ENCODE results near the gene KIN. TPM values are rescaled to one million over a fixed set of nuclear protein-coding genes. Genes with fewer than 3 reads are reported as not detected.
"Not testable (repeated sequence)": the region's sequence is repeated elsewhere in the genome, so short reads cannot be mapped to it uniquely, and the experiment has no call there.

Gene KIN
- total RNA-seq, 1 donor from 2014 or later, result 10.4 TPM

DNA sequence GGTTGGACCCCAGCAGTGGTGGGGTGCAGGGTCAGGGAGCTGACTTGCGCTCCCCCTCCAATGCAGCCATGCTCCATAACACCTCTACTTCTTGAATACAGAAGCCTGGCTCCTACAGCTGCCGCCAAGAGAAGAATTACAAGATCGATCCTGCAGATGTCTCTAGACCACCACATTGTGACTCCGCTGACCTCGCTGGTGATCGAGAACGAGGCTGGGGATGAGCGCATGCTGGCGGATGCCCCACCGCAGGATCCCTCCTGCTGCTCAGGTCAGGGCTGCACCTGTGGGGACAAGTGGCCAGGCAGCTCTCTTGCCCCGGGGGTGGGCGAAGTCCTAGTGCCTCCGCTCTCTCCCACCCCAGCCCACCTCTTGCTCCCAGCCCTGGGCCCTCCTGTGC lies 53.0 kb downstream of the KIN start:
- DNase-seq (ENCODE audit: low spot score), result no peak

DNA sequence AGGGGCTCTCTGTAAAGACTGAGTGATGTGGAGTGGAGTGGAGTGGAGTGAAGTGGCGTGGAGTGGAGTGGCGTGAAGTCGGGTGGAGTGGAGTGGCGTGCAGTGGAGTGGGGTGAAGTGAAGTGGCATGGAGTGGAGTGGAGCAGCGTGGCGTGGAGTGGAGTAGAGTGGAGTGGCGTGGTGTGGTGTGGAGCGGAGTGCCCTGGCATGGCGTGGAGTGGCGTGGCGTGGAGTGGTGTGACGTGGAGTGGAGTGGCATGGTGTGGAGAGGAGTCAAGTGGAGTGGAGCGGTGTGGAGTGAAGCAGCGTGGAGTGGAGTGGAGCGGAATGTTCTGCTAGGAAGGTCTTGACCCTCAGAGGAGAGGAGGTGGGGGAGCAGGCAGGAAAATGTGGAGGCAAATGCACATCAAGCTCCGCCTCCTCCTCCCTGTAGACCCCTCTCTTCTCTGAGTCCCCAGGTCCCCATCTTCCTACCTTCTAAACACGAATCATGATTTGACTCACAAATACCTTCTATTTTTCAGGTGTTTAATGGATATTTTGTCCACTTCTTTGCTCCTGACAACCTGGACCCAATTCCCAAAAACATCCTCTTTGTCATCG lies 64.8 kb downstream of the KIN start:
- no peak for DNase-seq (ENCODE audit: low spot score)

DNA sequence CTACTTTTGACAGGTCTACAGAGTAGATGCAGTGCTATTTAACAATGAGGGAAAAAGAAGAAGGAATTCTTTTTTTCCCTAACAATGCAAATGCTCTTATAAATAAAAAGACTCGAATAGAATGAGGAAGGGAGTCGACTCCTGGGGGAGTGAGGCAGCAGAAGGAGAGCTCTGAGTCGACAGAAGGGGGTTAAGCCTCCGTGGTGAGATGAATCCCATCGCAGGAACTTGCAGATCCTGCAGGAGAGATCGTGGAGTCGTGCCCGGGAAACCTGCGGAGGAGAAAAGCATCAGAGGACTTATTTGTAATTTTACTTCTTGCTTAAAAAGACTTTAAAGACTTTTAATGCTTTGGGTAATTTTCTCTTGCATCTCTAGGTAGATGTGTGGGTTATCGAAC lies 67.3 kb downstream of the KIN start:
- DNase-seq (ENCODE audit: low spot score), result no peak

DNA sequence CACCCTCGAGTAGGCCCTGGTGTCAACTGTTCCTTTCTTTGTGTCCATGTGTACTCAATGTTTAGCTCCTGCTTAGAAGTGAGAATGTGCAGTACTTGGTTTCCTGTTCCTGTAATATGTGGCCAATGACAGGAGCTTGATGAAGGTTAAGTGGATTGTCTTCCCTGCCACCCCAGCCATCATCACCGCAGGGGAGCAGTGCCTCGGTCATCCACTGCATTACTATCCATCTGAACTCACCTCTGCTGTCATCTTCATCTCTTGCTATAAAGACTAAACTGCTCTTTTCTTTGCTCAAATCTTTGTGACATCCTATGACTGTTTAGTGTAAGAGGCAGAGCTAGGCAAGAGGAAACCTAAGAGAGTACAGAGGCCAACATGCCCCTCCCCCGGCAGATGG lies 69.1 kb downstream of the KIN start:
- DNase-seq (ENCODE audit: low spot score), result no peak

DNA sequence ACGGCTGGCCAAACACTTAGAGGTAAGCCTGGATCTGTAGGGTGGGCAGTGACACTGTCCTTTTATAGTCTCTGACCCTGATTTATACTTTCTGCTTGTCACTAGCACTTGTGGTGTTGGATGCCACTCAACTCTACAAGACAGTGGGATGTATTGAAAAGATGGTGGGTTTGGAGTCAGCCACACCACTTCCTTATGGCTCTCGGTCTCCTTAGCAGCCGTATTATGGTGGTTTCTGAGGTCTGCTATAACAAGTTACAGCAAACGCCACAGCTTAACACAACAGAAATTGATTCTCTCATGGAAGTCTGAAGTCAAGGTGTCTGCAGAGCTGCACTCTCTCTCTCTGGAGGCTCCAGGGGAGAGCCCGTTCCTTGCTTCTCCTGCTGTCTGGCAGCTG lies 70.0 kb downstream of the KIN start:
- no peak for DNase-seq (ENCODE audit: low spot score)

DNA sequence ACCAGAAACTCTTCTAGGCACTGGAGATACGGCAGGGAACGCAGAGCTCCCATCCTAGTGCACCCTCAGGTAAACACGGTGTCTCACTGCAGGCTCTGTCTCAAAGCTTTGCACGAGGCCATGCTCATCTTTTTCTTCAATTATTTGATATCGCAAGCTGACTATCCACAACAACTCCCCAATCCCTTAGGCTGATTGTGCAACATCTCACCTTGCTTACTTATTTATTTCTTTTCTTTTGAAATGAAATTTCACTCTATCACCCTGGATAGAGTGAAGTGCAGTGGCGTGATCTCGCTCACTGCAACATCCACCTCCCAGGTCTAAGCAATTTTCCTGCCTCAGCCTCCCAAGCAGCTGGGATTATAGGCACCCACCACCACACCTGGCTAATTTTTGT lies 72.3 kb downstream of the KIN start:
- no peak for DNase-seq (ENCODE audit: low spot score)

DNA sequence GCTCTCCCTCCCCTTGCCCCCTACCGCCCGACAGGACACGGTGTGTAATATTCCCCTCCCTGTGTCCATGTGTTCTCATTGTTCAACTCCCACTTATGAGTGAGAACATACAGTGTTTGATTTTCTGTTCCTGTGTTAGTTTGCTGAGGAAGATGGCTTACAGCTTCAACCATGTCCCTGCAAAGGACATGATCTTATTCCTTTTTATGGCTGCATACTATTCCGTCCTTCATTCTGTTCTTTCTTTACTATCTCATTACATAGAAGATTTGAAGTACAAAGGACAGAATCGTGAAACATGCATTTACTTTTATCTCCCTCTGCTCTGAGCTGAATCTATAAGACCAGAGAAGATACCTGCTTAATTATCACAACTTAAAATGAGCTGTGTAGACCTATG lies 76.7 kb downstream of the KIN start:
- not testable (repeated sequence) for DNase-seq (ENCODE audit: low spot score)

DNA sequence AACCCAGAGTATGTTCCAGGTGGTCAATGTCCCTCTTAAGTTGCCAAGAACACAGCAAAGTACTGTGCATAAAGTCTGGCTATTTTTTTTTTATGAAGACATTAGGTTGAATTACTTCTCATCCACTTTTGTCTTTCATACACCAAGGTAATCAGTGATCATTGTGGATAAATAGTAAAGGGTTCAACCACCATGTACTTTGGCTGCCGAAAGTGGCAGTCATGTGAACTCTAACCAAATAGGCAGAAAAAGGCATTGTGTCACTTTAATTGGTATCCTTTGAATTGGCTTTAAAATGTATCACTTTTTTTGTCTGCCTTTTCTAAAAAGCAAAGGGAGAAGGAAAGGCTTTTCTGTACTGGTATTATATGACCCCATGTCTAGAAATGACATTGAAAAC lies 77.3 kb downstream of the KIN start:
- no peak for DNase-seq (ENCODE audit: low spot score)

DNA sequence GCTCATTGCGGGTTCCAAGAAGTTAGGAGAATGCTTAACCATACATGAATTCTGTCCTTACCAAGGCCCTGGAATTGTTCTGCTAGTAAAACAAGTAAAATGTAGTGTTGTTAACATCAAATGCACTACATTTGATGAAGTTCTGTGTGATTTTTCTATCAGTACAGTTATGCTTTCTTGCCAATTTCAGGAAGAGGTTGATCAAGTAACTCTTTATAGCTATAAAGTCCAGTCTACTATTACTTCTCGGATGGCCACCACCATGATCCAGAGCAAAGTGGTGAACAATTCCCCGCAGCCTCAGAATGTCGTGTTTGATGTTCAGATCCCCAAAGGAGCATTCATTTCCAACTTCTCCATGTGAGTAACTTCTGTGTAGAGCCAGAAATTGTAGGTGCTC lies 79.0 kb downstream of the KIN start:
- no peak for DNase-seq (ENCODE audit: low spot score)

DNA sequence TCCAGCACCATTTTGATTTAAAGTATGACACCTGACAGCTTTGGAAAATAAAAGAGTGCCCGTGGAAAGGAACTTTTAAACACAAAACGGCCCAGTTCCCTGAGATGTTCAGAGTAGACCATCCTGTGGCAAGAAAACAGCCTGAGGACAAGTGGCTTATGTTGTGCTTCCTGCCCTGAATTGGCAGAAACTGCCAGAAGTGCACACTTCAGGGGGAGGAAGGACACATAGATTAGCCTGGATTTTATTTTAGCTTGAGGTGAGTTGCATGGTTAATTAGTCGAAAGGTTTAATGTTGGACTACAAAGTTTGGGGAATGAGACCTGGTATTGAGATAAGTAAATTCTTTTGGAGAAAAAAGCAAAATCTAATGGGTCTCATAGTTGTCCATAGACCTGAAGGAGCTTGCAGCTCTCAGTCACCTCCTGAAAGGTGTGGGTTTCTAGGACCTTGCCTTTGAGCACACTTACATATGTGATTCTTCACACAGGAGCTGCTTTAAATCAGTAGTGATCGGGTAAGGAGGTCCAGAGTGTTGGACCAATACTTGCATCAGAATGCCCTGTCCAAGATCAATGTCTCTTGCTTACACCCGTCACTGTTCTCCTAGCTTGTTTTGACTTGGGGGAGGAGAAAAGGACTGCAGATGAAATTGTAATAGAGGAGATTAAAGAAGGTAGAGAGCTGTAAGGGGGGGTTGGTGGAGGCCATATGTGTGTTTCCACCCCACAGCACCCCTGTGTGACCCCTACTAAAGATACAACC lies 79.8 kb downstream of the KIN start:
- no peak for DNase-seq (ENCODE audit: low spot score)

DNA sequence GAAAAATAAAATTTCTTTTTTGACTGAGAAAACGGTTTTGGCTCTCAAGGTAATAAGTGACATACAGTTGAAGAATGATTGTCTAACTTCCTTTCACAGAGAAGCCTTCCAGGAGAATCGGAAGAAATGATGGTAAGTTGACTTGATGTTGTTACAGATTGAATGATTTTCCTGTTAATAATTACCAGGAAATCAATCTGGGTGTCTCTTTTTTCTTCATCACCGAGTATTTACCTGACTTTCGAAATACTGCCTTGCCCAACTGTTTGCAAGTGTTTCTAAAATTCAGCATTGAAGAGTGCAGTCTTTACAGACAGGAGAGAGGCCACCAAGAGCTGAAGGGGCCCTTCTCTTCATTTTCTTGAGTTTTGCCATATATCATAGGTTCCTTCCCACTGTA lies 80.7 kb downstream of the KIN start:
- DNase-seq (ENCODE audit: low spot score), result no peak

DNA sequence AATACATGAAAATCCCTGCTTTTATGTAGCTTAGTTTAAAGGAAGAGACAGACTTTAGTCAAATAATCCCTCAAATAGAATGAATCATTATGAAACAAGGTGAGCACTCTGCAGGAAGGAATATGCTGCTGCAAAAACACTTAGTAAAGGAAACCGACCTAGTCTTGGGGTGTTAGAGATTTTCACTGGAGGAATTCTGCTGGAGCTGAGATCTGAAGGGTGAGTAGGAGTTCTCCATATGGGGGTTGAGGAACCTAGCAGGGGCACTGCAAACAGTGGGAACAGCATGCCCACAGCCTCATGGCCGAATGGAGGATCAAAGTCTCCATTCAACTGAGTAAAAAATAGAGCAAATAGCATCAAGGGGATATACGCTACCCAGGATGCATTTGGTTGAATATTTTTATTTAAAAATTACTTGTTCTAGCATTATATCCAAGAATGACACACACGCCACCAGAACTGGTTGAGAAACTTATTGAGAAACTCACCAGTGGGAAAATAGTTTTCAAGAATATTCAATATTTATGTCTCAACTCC lies 81.2 kb downstream of the KIN start:
- DNase-seq (ENCODE audit: low spot score), result no peak

DNA sequence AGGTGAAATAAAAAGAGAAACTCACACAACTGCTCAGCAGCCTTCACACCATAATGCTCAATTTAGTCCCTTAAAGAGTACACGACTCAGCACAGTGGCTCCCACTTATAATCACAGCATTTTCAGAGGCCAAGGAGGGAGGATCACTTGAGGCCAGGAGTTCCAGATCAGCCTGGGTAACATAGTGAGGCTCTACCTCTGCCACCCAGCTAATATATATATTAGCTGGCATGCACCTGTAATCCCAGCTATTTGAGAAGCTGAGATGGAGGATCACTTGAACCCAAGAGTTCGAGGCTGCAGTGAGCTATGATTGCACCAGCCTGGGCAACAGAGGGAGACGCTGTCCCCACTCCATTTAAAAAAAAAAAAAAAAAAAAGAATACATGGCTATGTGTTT lies 82.5 kb downstream of the KIN start:
- no peak for DNase-seq (ENCODE audit: low spot score)

DNA sequence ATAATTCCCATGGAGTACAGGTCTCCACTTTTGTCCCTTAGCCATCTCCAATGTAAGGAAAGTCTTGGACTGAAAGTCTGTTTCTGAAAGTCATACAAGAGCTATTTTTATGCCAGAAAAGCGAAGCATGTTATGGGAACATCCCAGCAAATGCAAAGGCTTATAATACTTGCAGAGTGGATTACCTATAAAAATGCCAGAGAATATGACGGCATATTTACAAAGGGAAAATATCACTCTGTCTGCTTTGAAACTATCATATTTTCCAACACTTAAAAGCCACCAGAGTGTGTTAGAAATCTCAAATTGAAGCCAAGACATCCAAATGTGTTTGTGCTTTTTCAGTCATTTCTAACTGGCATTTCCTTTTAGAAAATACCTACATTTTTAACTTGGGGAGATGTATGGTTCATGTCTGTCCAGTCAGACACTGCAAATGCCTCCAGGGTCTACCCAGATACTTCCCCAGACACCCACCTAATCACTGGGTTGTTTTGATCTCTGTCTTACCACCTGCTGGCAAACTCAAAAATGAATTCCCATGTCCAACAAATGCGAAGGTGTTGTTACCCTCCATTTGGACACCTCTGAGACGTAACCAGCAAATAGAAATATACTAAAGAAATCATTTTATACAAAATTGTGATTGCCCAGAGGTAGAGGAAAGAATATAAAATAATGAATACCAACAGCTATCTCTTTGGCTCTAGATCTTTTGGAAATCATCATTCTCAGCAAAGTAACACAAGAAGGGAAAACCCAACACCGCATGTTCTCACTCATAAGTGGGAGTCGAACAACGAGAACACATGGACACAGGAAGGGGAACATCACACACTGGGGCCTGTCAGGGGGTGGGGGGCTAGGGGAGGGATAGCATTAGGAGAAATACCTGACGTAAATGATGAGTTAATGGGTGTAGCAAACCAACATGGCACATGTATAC lies 83.4 kb downstream of the KIN start:
- DNase-seq (ENCODE audit: low spot score), result no peak

DNA sequence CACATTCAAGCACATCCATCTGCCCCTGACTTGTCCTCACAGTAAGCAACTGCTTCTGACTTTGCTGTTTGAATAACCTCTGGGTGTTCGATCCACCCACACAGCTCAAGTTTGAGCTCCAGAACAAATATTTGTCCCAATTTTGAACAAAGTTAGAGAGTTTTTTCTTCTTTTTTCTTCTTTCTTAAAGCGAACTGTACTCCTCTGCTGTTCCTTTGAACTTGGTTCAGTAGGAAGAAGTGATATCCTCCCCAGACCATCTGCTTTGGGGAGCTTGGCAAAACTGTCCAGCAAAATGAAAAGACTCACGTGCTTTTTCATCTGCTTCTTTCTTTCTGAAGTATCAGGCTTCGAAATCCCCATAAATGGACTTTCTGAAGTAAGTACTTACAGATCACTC lies 84.7 kb downstream of the KIN start, which contains the start of gene ITIH2:
Gene ITIH2 (plus strand): TSS at position 177 of the 400 bp plus-strand sequence. CDS start 119 bp downstream, at position 296.
- no peak for DNase-seq (ENCODE audit: low spot score)

DNA sequence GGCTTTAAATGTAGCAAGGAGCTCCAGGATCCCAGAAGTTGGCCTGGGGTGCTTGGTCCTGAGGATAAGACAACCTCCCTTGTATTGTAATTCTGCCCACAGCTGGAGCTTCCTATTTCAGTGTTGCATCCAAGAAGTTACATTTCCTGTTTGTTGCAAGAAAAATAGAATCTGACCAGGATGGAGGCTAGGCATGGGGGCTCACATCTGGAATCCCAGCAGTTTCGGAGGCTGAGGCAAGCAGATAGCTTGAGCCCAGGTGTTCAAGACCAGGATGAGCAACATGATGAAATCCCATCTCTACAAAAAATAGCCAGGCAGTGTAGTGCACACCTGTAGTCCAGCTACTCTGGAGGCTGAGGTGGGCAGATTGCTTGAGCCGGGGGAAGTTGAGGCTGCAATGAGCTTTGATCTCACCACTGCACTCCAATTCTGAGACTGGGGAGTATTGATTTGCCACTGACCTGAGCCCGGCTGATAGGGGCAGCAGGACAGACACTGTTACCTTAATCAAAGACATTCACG lies 85.4 kb downstream of the KIN start:
- DNase-seq (ENCODE audit: low spot score), result no peak

DNA sequence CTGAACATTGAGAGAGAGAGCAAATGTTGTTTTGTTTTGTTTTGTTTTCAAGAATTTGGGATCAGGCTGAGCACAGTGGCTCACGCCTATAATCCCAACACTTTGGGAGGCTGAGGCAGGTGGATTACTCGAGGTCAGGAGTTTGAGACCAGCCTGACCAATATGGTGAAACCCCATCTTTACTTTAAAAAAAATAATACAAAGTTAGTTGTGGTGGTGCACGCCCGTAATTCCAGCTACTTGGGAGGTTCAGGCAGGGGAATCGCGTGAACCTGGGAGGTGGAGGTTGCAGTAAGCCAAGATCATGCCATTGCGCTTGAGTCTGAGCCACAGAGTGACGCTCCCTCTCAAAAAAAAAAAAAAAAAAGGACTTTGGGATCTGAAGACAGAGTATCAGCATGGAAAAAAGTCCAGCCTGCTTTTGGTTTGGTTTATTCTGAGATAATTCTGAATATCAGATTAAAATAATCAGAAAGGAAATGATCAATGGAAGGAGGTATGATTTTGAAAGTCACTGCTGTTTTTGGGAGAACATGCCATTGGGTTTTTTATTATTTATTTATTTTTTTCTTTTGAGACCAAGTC lies 86.5 kb downstream of the KIN start:
- DNase-seq (ENCODE audit: low spot score), result no peak

Data from mucosa of gallbladder (tissue), 1 donor.